ENCODE results near the gene CCL27.

DNA sequence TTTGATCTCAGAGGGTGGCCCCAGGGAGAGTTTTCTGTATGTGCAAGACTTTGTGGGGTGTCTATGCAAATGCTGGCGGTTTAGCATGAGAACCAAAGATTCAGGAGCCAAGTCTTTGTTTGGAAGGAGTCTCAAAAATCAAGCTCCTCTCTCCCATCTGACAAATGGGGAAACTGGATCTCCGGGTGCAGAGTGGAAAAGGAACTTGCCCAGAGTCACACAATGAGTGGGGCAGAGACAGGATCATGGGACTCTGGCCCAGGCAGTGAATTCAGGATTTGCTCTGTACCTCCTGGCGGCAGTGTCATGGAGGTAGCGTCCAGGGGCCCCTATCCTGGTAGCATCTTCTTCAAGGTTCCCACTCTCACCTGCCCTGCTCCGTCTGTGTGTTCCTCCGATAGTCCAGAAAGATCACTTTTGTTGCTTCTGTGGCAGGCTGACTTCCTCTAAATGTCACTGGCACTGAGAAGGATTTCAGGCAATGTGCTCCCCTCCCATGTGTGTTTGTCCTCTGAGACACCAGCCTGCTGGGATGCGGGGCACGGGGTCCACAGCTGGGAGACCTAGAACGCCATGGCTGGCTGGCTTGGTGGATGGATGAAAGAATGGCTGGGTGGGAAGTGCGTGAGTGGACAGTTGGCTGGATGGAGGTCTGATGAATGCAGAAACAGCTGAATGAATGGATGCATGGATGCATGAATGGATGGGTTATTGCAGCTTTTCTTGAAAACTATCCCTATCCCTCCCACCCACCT, 25.0 kb upstream of the CCL27 start:
- TF ChIP-seq, protein P1, sequence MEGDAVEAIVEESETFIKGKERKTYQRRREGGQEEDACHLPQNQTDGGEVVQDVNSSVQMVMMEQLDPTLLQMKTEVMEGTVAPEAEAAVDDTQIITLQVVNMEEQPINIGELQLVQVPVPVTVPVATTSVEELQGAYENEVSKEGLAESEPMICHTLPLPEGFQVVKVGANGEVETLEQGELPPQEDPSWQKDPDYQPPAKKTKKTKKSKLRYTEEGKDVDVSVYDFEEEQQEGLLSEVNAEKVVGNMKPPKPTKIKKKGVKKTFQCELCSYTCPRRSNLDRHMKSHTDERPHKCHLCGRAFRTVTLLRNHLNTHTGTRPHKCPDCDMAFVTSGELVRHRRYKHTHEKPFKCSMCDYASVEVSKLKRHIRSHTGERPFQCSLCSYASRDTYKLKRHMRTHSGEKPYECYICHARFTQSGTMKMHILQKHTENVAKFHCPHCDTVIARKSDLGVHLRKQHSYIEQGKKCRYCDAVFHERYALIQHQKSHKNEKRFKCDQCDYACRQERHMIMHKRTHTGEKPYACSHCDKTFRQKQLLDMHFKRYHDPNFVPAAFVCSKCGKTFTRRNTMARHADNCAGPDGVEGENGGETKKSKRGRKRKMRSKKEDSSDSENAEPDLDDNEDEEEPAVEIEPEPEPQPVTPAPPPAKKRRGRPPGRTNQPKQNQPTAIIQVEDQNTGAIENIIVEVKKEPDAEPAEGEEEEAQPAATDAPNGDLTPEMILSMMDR (IDR thresholded peaks at IDR 0.05) = no peak
- TF ChIP-seq EP300 (IDR thresholded peaks at IDR 0.05) (no peak), POLR2AphosphoS5 (IDR thresholded peaks at IDR 0.05) (no peak)
